ENCODE results near the gene HS3ST5.

- no peak for TF ChIP-seq POLR2A (IDR thresholded peaks at IDR 0.05)
- TF ChIP-seq CTCF (IDR thresholded peaks at IDR 0.05), result no peak
- TF ChIP-seq POLR2AphosphoS5 (IDR thresholded peaks at IDR 0.05; ENCODE audit: insufficient read depth in 1 of 2, low read depth in 1 of 2), result no peak
Measured at GRCh38 chr6:114106020-114106419, 236.8 kb downstream of the HS3ST5 start.
